PFSK-1 (cell line): Measurements from ENCODE around the gene ZNF366.

Source experiments
- POLR2AphosphoS5 ChIP-seq: IDR thresholded peaks from 2 replicates; pipeline ENCODE4 v1.6.1; 2012; ENCODE audit warnings: low read depth, mild to moderate bottlenecking, control low read depth, low read length, moderate library complexity
- REST ChIP-seq, 2 experiments: IDR thresholded peaks; 2 replicates each; pipeline versions ENCODE4 v1.6.1 to v1.8.0; 2011 to 2012; ENCODE audit warnings: low read depth in 2 of 2, low read length in 2 of 2, control low read depth in 1 of 2, inconsistent platforms in 1 of 2, mild to moderate bottlenecking in 1 of 2, moderate library complexity in 1 of 2; ENCODE audit not compliant: insufficient read depth in 1 of 2
- TAF1 ChIP-seq: IDR thresholded peaks from 2 replicates; pipeline ENCODE4 v1.6.1; 2012; ENCODE audit warnings: low read length, control low read depth, borderline replicate concordance; ENCODE audit not compliant: insufficient read depth

GRCh38 chr5:72485430-72485974 is 21.7 kb downstream of the ZNF366 start:
- TF ChIP-seq POLR2AphosphoS5 (no peak), REST (IDR thresholded peaks at IDR 0.05; ENCODE audit: insufficient read depth in 1 of 2, low read depth in 2 of 2, low read length in 2 of 2) (no peak), TAF1 (no peak)
